HS-5 (cell line): Measurements from ENCODE around the gene COL25A1.
"Not testable (repeated sequence)": the region's sequence is repeated elsewhere in the genome, so short reads cannot be mapped to it uniquely, and the experiment has no call there.

Experiments
- DNase-seq: peaks from one replicate; pipeline ENCODE4 v3.0.0-alpha.2; 2012; ENCODE audit warnings: low read depth

COL25A1 gene

GRCh38 chr4:109046471-109047201, 255.8 kb downstream of the COL25A1 start:
- no peak for DNase-seq

GRCh38 chr4:109044431-109044830, 258.0 kb downstream of the COL25A1 start:
- DNase-seq, result no peak

GRCh38 chr4:109043286-109043685, 259.2 kb downstream of the COL25A1 start:
- DNase-seq, result no peak

GRCh38 chr4:109041463-109042360, 260.7 kb downstream of the COL25A1 start:
- DNase-seq, result no peak

GRCh38 chr4:109040441-109040840, 262.0 kb downstream of the COL25A1 start:
- peak; percentile 29 for DNase-seq

GRCh38 chr4:109037026-109037425, 265.4 kb downstream of the COL25A1 start:
- DNase-seq, result no peak

- DNase-seq, result no peak
Measured at GRCh38 chr4:109033993-109034392, 268.5 kb downstream of the COL25A1 start.

GRCh38 chr4:109032671-109033070, 269.8 kb downstream of the COL25A1 start:
- no peak for DNase-seq

GRCh38 chr4:109029987-109030386, 272.5 kb downstream of the COL25A1 start:
- DNase-seq, result no peak

GRCh38 chr4:109027016-109027500, 275.4 kb downstream of the COL25A1 start:
- no peak for DNase-seq

- no peak for DNase-seq
Measured at GRCh38 chr4:109026588-109026987, 275.9 kb downstream of the COL25A1 start.

GRCh38 chr4:109025471-109026076, 276.9 kb downstream of the COL25A1 start:
- no peak for DNase-seq

- no peak for DNase-seq
Measured at GRCh38 chr4:109022961-109023360, 279.5 kb downstream of the COL25A1 start.

GRCh38 chr4:109021630-109022029, 280.8 kb downstream of the COL25A1 start:
- DNase-seq, result not testable (repeated sequence)

GRCh38 chr4:109020861-109021260, 281.6 kb downstream of the COL25A1 start:
- DNase-seq, result no peak

GRCh38 chr4:109016200-109016599, 286.3 kb downstream of the COL25A1 start:
- no peak for DNase-seq

- DNase-seq, result no peak
Measured at GRCh38 chr4:109015413-109015810, 287.0 kb downstream of the COL25A1 start.

GRCh38 chr4:109014593-109015412, 287.7 kb downstream of the COL25A1 start:
- no peak for DNase-seq

- no peak for DNase-seq
Measured at GRCh38 chr4:109012286-109012880, 290.1 kb downstream of the COL25A1 start.

GRCh38 chr4:109011241-109012026, 291.0 kb downstream of the COL25A1 start:
- DNase-seq, result no peak
